Right forelimb (tissue), 1 donor: Measurements from ENCODE around the gene METTL1.

Source experiments
- DNase-seq: peaks from one replicate; pipeline ENCODE4 v3.0.0-alpha.2; 2018

The METTL1 gene

DNA sequence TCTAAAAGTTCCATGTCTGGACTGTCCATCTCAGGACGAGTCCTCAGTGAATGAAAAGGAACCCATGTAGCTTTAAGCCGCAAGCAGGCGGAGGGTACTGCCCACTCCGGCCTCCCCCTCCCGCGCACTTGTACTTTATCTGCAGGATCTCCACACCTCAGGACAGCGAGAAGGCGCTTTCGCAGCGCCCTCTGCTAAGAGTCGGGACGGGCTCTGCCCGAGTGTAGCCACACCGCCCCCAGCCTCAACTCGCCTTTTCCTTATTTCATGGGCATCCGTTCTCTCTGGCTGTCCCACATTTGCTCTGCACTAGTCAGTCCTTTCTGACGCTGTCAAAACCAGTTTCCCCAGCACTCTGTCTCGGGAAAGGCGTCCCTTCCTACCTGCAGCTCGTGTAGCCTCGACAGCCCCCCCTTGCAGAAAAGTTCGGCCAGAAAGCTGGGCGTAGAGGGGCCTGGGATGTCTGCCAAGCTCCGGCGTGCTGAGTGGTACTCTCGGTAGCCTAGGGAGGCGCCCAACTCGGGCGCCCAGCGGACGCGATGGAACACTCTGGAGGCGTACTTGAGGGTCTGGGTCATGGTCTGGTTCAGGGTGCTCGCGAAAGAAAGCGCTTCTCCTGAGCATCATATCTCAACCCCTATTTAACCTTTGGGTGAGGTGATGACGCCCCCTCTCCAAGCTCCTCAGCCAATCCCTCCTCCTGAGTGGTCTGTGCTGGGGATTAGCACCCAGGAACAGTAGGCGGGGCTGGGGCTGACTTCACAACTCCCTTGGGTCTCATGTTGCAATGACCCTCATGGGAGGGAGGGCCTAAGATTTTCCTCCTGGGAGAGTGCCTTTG, 5.2 kb downstream of the METTL1 start, which contains the start of gene CYP27B1:
CYP27B1 (minus strand) TSS at position 615 of the 841 bp plus-strand sequence; CDS start at position 578, 37 bp downstream.
- DNase-seq, result no peak

DNA sequence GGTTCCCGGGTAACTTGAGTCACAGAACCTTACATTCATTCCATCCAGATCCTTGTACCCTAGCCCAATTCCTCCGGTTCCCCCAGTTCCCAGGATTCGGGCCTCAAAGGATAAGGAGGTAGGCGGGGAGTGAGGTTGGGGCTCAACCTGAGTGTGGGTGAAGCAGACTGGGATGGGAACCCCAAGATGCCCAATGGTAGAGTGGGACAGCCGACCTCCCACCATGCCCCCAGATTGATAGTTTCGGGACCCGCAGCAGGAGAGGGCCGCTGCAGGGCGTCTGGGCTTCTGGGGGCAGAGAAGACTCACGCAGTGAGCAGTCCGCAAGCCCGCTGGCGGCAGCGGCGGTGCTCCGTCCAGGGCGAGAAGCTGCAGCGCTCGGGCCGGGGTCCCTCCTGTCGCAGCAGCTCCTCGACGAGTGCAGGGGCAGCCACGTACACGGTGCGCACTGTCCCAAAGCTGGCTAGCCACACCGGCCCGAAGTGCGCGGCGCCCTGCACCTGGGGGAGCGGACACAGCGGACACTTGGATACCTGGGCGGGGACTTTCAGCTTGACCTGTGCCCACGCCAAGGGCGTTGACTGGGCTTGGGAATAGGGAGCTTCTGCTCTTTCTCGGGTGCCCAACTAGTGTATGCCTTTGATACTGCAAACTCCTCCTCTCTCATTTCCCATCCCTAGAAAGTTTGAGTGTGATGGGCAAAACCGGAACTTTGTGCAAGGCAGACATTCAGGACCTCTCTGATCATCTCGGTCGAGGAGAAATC, 6.0 kb downstream of the METTL1 start:
- no peak for DNase-seq

DNA sequence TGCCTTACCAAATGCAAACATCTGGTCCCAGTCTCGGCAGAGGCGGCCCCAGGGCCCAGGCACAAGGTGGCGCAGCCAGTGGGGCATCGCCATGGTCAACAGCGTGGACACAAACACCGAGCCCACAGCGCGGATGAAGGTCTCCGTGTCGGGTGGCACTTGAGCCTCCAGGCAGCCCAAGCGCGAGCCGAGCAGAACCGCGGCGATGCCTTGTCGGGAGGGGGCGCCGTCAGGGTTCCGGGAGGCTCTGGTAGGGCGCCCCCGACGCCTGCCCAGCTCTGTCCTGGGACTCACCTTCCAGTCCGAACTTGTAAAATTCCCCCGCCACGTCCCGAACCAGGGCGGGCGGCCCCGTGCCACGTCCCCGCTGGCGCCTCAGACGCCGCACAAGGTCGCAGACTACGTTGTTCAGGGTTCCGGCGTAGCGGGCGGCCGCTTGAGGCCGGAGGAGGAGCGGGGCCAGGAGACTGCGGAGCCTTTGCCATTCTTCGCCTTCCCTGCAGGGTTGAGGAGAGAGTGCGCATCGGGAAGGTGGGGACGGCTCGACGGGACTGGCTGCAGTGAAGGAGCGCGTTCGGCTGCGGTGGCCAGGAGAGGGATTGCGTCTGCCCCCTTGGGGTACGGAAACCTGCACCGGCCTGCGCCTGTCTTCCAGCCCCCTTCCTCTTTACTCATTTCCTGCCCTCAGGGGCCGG, 6.8 kb downstream of the METTL1 start:
- no peak for DNase-seq

DNA sequence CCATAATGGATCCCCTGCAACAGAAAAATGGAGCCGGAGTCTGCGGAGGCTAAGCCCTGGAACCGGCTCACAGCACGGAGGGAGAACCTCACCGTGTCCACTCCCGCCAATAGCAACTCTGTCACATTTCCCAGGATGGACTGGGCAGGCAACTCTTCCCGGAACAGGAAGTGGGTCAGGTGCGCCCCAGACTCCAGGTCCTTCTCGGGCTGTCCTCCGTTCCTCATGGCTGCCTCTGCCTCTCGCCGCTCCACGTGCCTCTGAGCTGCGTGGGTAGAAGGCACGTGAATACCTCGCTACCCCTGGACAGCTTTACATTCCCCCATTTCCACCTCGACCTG, 7.3 kb downstream of the METTL1 start:
- no peak for DNase-seq

DNA sequence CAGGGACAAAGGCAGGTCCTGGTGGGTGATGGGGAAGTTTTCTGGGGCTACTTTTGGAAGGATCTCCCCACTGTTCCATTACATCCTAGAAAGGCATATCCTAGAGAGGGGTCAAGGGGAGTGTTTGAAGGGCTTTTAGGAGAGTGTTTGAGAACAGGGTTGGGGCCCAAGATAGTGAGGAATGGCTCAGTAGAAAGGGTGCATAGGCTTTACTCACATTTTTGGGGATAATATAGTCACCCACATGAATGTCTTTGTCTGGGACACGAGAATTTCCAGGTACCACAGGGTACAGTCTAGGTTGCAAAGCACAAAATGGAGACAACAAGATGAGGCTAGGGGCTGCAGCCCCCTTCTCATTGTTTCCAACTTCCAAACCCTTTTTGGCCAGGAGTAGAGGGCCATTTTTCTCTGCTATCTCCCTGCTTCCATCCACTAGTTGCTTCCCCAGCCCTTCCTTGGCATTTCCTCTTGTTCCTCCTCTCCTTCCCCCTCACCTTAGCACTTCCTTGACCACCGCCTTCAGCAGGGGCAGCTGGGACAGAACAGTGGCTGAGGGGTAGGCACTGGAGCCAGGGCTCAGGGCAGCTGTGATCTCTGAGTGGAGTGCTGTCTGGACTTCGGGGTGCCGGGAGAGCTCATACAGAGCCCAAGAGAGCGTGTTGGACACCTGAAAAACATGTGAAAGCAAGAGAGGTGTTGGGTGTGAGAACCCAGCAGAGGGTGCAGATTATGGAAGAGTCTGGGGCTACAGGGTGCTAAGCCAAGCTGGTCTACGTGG, 7.8 kb downstream of the METTL1 start:
- no peak for DNase-seq

DNA sequence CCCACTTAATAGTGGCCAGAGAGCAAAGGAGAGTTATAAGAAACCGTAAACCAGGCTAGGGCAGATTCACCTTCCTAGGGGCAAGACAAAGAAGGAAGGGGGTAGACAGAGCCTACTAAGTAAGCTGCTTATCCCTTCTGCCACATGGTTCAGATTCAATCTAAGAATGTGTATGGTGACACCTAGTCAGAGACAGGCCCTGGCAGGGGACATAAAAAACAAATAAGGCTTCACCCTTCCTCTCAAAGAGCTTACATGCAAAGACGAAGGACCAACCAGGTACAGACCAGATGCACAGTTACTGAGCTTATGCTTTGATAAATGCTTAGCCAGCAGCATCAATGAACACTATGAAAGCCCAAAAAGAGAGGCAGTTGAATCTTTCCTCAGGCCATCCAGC, 9.4 kb downstream of the METTL1 start:
- DNase-seq, result no peak

DNA sequence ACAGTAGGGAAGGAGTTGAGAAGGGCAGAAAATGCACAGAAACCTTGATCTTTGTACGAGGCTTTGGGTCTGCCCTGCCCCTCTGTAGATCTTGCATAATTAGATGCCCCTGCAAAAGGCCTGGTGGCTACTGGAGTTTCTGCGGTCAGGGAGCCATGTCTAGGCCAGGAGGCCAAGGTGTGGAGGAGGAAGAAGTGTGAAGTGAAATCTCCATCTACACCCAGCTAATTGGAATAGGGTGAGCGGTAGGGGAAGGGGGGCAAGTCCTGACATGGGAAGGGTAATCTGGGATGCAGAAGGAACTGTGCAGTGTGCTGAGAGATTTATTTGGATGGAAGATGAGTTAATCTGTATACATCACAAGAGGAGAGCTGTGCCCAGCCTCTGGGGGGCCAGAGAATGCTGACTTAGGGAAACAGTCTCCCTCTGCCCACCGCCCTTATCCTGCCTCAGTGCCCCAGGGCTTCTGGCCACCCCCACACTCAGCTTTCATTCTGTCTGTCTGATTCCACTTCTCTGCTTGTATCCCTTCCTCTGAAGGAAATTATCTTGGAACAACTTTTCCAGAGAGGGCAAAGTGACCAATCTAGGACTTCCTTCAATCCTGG, 10.4 kb downstream of the METTL1 start:
- no peak for DNase-seq

DNA sequence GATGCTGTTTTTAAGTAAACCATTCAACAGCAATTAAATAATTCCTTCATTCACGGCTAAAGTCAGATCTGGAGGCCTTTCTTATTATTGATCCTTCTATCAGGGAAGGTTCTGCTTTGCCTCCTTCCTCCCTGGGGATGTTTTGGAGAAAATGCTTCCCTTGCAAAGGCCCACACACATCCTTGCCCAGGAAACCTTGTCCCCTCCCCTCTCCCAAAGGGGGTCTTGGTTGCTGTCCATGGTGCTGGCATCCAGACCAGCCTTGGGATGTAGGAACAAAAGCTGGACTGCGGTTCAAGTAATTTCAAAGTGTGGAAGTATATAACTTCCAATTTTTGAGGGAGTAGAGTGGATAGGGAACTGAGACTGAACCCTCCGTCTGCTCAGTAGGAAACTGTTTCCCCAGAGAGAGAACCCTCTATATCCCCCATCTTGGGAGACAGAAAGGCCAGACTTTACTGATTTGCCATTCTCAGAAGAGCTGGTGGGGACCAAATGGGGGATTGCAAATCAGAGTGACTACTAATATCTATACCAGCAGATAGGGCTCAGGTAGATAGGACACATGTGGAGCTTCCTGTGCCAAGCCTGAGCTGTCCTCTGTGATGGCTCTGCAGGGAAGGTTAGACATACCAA, 11.4 kb downstream of the METTL1 start:
- no peak for DNase-seq

DNA sequence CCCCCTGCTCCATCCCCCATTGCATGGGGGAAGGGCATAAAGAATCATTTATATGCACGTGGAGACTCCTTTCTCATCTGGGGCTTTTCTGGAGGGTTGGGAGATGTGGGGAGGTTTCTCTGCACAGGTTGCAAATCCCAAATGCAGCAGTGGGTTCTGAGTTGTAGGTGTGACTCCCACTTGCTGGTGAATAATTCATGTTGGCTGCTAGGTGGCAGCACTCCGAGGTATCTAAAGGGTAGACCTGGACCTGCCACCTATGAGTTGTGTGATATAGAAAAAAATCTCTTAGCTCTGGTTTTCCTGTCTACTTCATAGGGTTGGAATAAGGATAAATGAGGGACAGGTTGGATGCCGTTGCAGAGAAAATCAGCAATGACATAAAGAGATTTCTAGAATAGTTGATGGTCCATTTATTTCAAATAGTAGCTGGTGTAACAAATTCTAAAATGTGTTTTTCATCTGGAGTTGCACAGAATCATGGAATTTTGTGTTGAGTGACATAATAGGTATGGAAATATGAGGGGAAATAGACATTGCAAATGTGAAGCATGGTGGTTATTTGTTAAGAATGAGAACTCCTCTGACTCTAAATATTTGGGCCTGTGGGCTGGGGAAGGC, 12.4 kb downstream of the METTL1 start:
- DNase-seq, result no peak

DNA sequence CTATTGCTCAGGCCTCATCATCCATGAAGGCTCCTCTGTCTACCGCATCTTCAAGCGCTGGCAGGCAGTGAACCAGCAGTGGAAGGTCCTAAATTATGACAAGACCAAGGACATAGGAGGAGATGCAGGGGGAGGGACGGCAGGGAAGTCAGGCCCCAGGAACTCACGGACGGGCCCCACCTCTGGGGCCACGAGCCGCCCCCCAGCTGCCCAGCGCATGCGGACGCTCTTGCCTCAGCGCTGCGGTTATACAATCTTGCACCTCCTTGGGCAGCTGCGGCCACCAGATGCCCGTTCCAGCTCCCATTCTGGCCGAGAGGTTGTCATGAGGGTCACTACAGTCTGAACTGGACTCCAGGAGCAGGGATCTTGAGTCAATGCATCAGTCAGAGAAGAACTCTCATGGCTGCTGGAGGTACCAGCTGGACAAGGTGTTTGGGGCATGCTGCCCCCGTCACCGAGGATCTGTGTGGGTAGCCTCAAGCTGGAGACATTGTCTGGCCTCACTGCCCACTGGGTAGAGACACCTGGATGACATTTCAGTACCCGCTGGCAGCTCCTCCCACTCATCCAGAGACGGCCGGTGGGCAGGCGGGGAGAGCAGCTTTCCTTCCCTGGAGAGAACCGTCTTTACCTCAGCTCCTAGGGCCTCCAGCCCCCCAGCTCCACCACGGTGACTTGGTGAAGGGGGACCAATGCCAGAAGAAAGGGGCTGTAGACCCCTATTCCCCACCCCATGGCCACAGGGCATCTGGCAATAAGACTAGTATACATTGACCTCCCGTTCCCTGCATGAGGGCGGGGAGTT, 13.1 kb downstream of the METTL1 start:
- no peak for DNase-seq

DNA sequence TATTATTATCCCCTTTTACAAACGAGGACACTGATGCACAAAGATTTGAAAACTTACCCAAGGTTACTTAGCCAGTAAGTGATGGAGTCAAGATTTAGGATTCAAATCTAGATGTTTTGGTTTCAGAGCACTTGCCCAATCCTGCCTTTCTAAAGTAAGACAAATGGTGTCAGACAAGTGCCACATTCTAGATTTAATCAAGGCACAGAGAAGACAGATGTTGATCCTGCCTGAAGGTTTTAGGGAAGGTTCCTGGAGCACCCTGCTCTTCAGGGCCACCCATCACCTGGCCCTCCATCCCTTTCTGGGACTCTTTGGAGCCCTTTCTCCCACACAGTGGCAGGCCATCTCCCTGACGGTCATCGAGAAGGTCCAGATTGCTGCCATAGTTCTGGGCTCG, 14.1 kb downstream of the METTL1 start:
- no peak for DNase-seq

DNA sequence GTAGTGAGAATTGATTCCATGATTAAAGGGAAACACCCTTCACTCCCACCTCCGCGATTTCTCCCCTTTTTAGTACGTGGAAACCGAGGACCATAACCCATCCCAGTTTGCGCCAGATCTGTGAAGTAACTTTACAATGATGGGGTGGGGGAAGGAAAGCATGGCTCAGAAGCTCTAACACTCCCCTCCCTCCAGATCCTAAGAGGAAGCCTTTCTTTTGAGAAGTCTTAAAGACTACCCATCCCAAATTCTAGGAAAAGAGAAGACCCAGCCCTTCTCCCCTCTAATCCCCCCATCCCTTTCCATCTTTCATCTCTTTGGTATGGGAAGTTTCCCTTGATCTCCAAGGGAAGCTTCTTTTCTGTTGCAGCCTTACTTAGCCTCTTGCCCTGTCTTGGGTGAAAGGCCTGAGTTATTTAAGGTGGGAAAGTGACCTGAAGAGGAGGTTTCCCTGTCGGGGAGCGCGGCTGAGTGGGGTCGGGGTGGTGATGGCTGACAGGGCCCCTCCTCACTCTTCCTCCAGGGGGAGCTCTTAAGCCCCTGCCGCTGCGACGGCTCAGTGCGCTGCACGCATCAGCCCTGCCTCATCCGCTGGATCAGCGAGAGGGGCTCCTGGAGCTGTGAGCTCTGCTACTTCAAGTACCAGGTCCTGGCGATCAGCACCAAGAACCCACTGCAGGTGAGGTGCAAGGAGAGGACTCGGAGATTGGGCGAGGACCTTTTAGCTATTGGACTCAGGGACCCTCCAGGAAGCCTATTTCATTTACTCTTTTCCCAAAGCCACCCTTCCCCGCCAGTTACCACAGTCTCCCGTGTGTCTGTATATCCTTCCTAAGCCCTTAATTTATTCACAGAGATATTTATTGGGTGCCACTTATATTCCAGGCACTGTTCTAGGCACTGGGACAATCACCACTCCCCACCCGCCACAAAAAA, 15.2 kb downstream of the METTL1 start:
- DNase-seq, result no peak

DNA sequence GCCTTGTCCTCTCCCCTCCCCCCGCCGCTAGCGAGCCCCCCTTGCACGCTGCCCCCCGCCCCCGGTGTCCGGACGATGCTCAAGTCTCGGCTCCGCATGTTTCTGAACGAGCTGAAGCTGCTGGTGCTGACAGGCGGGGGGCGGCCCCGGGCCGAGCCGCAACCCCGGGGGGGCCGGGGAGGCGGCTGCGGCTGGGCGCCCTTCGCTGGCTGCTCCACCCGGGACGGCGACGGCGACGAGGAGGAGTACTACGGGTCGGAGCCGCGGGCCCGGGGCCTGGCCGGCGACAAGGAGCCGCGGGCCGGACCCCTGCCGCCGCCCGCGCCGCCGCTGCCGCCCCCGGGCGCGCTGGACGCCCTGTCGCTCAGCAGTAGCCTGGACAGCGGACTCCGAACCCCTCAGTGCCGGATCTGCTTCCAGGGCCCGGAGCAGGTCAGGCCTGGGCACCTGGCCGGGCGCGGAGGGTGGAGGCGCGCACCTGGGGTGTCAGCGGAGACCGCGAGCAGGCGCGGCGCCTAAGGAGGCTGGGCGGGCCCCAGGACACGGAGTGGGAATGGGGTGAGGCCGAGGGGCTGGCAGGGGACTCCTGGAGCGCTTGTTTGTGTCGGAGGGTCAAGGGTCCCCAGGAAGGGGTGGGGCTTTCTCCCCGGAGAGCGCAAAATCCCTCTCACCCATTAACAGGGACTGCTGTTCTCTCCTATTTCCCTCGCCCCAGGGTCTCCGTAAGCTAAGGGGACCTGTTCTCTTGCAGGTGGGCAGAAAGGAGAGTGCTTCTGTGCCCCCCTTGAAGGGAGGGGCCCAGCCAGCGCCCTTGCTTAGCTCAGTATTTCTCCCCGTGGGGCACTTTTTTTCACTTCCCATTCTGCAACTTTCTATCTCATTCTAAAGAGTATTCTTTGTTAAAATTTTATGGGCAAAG, 16.2 kb downstream of the METTL1 start:
- DNase-seq, result no peak

DNA sequence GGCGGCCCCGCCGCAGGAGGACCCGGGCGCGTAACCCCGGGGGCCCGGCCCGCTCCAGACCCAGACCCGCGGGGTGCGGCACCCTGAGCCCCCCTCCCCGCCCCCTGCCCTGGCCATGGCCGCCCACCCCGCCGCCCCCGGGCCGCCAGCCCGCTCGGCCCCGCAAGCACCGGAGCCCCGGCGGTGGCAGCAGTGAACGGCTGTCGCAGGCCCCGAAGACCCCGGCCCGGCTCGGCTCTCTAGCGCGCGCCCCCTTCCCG, 16.8 kb downstream of the METTL1 start:
- DNase-seq, result no peak

DNA sequence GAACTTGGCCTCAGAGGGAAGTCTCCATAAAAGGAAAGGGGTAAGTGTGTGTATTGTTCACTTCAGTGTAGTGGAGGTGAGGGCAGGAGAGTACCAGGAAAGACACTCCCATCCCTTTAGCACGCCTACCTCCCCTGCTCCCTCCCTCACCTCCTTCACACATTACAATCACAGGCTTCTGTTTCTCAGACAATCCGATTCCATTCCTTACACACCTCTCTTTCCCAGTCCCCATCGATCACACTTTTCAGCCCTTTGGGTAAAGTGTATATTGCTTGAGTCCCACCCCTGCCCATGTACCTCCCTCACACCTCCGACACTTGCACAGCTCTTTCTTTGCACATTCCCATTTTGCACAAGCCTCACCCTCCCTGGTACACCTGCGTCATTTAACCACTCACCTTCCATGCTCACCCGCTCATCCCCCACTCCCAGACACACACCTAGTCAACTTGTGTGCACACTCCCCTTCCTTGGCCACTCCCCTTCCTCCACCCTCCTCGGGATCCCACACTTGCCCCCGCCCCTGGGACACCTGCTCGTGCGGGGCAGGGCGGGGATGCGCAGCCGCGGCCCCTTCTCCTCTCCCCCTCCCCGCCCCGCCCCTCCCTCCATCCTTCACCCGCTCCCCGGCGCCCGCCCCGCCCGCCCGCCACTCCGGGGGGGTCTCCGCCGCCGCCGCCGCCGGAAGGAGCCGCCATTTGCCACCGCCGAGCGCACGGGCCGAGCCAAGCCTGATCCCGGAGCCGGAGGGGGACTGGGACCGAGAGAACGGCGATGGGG, 17.3 kb downstream of the METTL1 start, which contains the start of gene MARCHF9:
MARCHF9 (plus strand) TSS at position 693 of the 783 bp plus-strand sequence. CDS start 426 bp downstream, outside the sequence.
- DNase-seq, result no peak

DNA sequence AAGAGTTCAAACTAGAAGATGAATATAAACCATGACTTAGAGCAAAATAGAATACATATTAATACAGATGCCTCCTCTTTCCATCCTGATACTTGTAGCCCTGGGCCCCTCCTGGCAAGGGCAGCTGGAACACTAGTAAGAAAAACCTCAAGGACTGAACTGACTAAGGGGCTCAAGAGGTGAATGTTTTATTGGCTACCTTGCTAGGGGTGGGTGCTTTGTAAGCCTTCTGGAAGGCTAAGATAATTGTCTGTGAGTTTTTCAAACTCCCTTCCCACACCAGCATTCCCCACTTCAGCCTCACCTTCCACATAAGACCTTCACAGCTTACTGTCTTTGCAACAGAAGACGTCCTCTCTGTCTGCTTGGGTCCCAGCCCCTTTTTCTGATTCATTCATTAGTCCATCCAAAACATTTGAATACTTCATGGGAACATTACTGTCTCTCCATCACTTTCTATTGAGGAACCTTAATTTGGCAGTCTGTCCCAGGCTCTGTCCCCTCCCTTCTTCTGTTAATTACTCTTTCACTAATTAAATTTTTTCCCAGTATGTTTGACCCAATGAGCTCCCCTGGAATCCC, 18.1 kb downstream of the METTL1 start:
- DNase-seq, result no peak

DNA sequence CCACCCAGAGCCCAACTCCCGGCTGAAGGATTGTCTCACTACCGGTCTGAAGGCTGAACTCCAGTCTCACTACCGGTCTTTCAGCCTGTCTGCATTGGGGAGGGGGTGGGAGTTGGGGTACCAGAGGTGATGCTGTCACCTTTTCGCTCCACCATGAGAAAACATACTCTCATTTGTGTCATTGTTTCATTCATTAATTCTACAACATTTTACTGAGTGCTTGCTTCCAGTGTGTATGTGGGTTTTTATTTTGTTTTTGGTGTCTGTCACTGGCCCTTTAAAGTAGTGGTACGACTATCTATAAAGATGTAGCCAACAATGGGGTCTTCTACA, 19.3 kb downstream of the METTL1 start:
- no peak for DNase-seq
